ENCODE results near the gene HOXD11. TPM values are rescaled to one million over a fixed set of nuclear protein-coding genes. Genes with fewer than 3 reads are reported as not detected.

The HOXD11 gene
- polyA plus RNA-seq, 1 donor from 2014 or later, result not detected

DNA sequence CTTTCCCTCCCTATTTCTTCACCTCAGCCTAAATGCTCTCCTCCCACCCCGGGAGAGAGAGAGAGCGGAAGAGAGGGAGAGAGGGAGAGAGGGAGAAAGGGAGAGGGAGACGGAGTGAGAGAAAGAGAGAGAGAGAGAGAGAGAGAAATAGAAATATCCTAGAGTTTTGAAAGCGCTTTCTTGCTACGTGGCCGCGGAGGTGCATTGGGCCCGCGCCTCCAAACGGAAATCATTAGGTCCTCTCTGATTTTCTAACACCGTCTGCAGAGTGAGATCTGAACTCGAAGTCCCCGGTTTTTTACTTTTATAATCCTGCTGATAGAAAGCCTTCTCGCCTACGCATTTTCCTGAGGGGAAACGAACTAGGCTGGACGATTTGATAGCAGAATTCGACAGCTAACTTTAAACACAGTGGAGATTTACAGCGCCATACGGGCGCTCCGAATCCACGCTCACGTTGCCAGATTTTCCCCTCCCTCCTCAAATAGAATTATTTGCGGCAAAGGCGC, 22.4 kb upstream of the HOXD11 start:
- Histone ChIP-seq H3K36me3 (ENCODE audit: insufficient read depth, low read length) (no peaks in the 10 kb centered on the region), H2AFZ (ENCODE audit: low read depth, low read length) (no peak overlapping the region), H4K20me1 (ENCODE audit: insufficient read depth) (no peaks in the 10 kb centered on the region), H3K4me3 (ENCODE audit: low read length) (no peak overlapping the region), H3K9me2 (ENCODE audit: insufficient read depth, low read length) (no peaks in the 10 kb centered on the region), H3K79me2 (replicated peaks; ENCODE audit: insufficient read depth, low read length) (no peaks in the 10 kb centered on the region), H3K27ac (ENCODE audit: low read length) (no peak overlapping the region), H3K9ac (ENCODE audit: low read length) (no peak overlapping the region), H3K9me3 (ENCODE audit: low read length) (peaks cover 4% of the 10 kb centered on the region), H3F3A (ENCODE audit: insufficient read depth, low read length, poor library complexity, severe bottlenecking) (no peaks in the 10 kb centered on the region), H3K27me3 (ENCODE audit: insufficient read depth, low read depth, low read length) (peaks cover 98% of the 10 kb centered on the region), H3K4me2 (ENCODE audit: low read length) (no peak overlapping the region)
- TF ChIP-seq POLR2AphosphoS5 (IDR thresholded peaks at IDR 0.05) (peak; percentile 58), EZH2 (IDR thresholded peaks at IDR 0.05; ENCODE audit: borderline replicate concordance, insufficient read depth, low read length, poor library complexity, severe bottlenecking) (peak; percentile 29), SMC3 (conservative IDR thresholded peaks at IDR 0.05; ENCODE audit: poor library complexity) (no peak)
- TF ChIP-seq, protein P1, sequence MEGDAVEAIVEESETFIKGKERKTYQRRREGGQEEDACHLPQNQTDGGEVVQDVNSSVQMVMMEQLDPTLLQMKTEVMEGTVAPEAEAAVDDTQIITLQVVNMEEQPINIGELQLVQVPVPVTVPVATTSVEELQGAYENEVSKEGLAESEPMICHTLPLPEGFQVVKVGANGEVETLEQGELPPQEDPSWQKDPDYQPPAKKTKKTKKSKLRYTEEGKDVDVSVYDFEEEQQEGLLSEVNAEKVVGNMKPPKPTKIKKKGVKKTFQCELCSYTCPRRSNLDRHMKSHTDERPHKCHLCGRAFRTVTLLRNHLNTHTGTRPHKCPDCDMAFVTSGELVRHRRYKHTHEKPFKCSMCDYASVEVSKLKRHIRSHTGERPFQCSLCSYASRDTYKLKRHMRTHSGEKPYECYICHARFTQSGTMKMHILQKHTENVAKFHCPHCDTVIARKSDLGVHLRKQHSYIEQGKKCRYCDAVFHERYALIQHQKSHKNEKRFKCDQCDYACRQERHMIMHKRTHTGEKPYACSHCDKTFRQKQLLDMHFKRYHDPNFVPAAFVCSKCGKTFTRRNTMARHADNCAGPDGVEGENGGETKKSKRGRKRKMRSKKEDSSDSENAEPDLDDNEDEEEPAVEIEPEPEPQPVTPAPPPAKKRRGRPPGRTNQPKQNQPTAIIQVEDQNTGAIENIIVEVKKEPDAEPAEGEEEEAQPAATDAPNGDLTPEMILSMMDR (IDR thresholded peaks at IDR 0.05; ENCODE audit: poor library complexity, severe bottlenecking), result no peak
- TF ChIP-seq, protein P2, sequence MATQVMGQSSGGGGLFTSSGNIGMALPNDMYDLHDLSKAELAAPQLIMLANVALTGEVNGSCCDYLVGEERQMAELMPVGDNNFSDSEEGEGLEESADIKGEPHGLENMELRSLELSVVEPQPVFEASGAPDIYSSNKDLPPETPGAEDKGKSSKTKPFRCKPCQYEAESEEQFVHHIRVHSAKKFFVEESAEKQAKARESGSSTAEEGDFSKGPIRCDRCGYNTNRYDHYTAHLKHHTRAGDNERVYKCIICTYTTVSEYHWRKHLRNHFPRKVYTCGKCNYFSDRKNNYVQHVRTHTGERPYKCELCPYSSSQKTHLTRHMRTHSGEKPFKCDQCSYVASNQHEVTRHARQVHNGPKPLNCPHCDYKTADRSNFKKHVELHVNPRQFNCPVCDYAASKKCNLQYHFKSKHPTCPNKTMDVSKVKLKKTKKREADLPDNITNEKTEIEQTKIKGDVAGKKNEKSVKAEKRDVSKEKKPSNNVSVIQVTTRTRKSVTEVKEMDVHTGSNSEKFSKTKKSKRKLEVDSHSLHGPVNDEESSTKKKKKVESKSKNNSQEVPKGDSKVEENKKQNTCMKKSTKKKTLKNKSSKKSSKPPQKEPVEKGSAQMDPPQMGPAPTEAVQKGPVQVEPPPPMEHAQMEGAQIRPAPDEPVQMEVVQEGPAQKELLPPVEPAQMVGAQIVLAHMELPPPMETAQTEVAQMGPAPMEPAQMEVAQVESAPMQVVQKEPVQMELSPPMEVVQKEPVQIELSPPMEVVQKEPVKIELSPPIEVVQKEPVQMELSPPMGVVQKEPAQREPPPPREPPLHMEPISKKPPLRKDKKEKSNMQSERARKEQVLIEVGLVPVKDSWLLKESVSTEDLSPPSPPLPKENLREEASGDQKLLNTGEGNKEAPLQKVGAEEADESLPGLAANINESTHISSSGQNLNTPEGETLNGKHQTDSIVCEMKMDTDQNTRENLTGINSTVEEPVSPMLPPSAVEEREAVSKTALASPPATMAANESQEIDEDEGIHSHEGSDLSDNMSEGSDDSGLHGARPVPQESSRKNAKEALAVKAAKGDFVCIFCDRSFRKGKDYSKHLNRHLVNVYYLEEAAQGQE (IDR thresholded peaks at IDR 0.05; ENCODE audit: borderline replicate concordance), result no peak

DNA sequence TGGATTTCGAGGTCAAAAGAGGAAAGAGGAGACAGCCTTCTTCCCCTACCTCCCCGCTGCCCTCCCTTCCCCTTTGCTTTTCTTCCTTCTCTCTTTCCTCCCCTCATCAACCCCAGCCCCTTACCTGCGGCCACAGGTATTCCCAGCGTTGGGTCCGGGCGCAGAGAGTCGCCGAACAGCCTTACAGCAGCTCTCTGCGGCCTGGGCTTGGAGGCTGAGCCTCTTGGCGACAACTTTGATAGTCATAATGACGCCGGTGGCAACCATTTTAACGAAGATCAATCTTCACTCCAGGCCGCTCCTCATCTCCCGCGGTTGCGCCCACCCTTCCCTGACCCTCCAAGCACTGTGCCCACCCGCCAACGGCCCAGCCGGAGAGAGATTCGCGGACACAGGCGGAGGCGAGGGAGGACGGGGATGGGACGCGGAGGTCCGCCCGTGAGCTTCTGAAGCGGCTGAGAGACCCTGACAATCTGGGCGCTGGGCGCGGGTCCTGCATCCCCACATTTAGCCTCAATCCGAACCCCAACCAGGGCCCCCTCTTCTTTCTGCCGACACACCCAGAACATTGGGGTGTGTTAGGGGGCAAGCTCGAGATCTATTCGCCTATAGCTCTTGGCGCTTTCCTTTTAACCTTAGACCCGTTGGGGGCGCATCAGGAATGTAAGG, 21.8 kb upstream of the HOXD11 start:
- H3K9ac ChIP-seq (ENCODE audit: low read length), result no peak overlapping the region
- no peak overlapping the region for H3K4me2 ChIP-seq (ENCODE audit: low read length)
- no peaks in the 10 kb centered on the region for H3K36me3 ChIP-seq (ENCODE audit: insufficient read depth, low read length)
- H3K79me2 ChIP-seq (replicated peaks; ENCODE audit: insufficient read depth, low read length), result no peaks in the 10 kb centered on the region
- no peaks in the 10 kb centered on the region for H4K20me1 ChIP-seq (ENCODE audit: insufficient read depth)
- H2AFZ ChIP-seq (ENCODE audit: low read depth, low read length), result no peak overlapping the region
- TF ChIP-seq EZH2 (IDR thresholded peaks at IDR 0.05; ENCODE audit: borderline replicate concordance, insufficient read depth, low read length, poor library complexity, severe bottlenecking) (peak; percentile 29), RAD21 (conservative IDR thresholded peaks at IDR 0.05) (no peak)
- H3K27me3 ChIP-seq (ENCODE audit: insufficient read depth, low read depth, low read length), result peaks cover 100% of the 10 kb centered on the region
- peaks cover 4% of the 10 kb centered on the region for H3K9me3 ChIP-seq (ENCODE audit: low read length)
- no peak overlapping the region for H3K27ac ChIP-seq (ENCODE audit: low read length)
- no peaks in the 10 kb centered on the region for H3F3A ChIP-seq (ENCODE audit: insufficient read depth, low read length, poor library complexity, severe bottlenecking)
- H3K9me2 ChIP-seq (ENCODE audit: insufficient read depth, low read length), result no peaks in the 10 kb centered on the region
- H3K4me3 ChIP-seq (ENCODE audit: low read length), result no peak overlapping the region
